GM19043 (cell line): ENCODE measurements around the gene ANKS3.

Experiments
- ATAC-seq: cut with Tn5 transposase; IDR thresholded peaks from one replicate; pipeline ENCODE4 v1.9.1; 2021; ENCODE audit warnings: low read depth; ENCODE audit not compliant: unreplicated experiment

The ANKS3 gene

GRCh38 chr16:4698321-4699045 is 35.6 kb downstream of the ANKS3 start:
- ATAC-seq = no peak

- no peak for ATAC-seq
Measured at GRCh38 chr16:4697848-4698291, 36.2 kb downstream of the ANKS3 start.

- no peak for ATAC-seq
Measured at GRCh38 chr16:4696905-4697847, 36.9 kb downstream of the ANKS3 start.

- no peak for ATAC-seq
Measured at GRCh38 chr16:4696172-4696904, 37.7 kb downstream of the ANKS3 start.

- ATAC-seq = no peak
Measured at GRCh38 chr16:4695473-4696171, 38.4 kb downstream of the ANKS3 start.

GRCh38 chr16:4694642-4695451 is 39.2 kb downstream of the ANKS3 start:
- ATAC-seq = no peak

GRCh38 chr16:4693956-4694641 is 40.0 kb downstream of the ANKS3 start:
- no peak for ATAC-seq

GRCh38 chr16:4693296-4693955 is 40.6 kb downstream of the ANKS3 start, which contains the start of gene NUDT16L1:
Gene NUDT16L1 (plus strand): TSS chr16:4693562. CDS start chr16:4693727, 165 bp downstream.
- peak; percentile 94 for ATAC-seq

GRCh38 chr16:4692460-4693295 is 41.4 kb downstream of the ANKS3 start:
- ATAC-seq = peak; percentile 5

- no peak for ATAC-seq
Measured at GRCh38 chr16:4691666-4692412, 42.2 kb downstream of the ANKS3 start.

GRCh38 chr16:4690946-4691665 is 43.0 kb downstream of the ANKS3 start:
- no peak for ATAC-seq

GRCh38 chr16:4689864-4690704 is 44.0 kb downstream of the ANKS3 start:
- no peak for ATAC-seq

- ATAC-seq = no peak
Measured at GRCh38 chr16:4689091-4689671, 44.9 kb downstream of the ANKS3 start.

- ATAC-seq = no peak
Measured at GRCh38 chr16:4688674-4689045, 45.4 kb downstream of the ANKS3 start.
